ENCODE data around the gene SNX21. TPM values are rescaled to one million over a fixed set of nuclear protein-coding genes. Genes with fewer than 3 reads are reported as not detected.
A peak's percentile ranks its signal among the peaks of the same experiment; 100 is the strongest.

Gene SNX21
- total RNA-seq, 1 donor from 2014 or later: 0.49 TPM

GRCh38 chr20:45818239-45818638, 15.4 kb upstream of the SNX21 start:
- no peaks in the 10 kb centered on the region for H3K9me3 Mint-ChIP-seq
- peaks cover 11% of the 10 kb centered on the region for H3K27me3 Mint-ChIP-seq
- H3K4me3 Mint-ChIP-seq: no peak overlapping the region
- DNase-seq: no peak
- no peak for ATAC-seq (ENCODE audit: low read depth)
- no peak overlapping the region for H3K27ac Mint-ChIP-seq
- POLR2A ChIA-PET: no interaction called here
- intact Hi-C loops (cut with micrococcal nuclease): no loop called here
- H3K4me1 Mint-ChIP-seq: peaks cover 16% of the 10 kb centered on the region
- no peak for TF ChIP-seq CTCF (IDR thresholded peaks at IDR 0.05)
- CTCF ChIA-PET: no interaction called here
- no peaks in the 10 kb centered on the region for H3K36me3 Mint-ChIP-seq (ENCODE audit: low read depth)

GRCh38 chr20:45819466-45819865, 14.1 kb upstream of the SNX21 start:
- no peak overlapping the region for H3K27ac Mint-ChIP-seq

GRCh38 chr20:45821947-45822346, 11.7 kb upstream of the SNX21 start:
- H3K9me3 Mint-ChIP-seq: no peaks in the 10 kb centered on the region
- ATAC-seq (ENCODE audit: low read depth): no peak
- CTCF ChIA-PET: no interaction called here

More at GRCh38 chr20:45819466-45819865, 14.1 kb upstream of the SNX21 start:
- Mint-ChIP-seq H3K4me1 (peaks cover 24% of the 10 kb centered on the region), H3K4me3 (no peak overlapping the region), H3K27me3 (peaks cover 18% of the 10 kb centered on the region), H3K36me3 (ENCODE audit: low read depth) (no peaks in the 10 kb centered on the region), H3K9me3 (no peaks in the 10 kb centered on the region)
- intact Hi-C loops (cut with micrococcal nuclease): no loop called here
- DNase-seq: no peak
- ATAC-seq (ENCODE audit: low read depth): no peak
- no peak for TF ChIP-seq CTCF (IDR thresholded peaks at IDR 0.05)
- ChIA-PET POLR2A (interaction anchor here (0.6 to 0.7 kb wide), 4 partner anchors 18 to 143 kb away, joined by 3 to 7 read pairs (median 5); no protein-coding TSS in a partner anchor), CTCF (no interaction called here)

GRCh38 chr20:45822857-45823256, 10.7 kb upstream of the SNX21 start:
- no peaks in the 10 kb centered on the region for H3K36me3 Mint-ChIP-seq (ENCODE audit: low read depth)
- H3K27ac Mint-ChIP-seq: no peak overlapping the region
- no peak for TF ChIP-seq CTCF (IDR thresholded peaks at IDR 0.05)
- no peak overlapping the region for H3K4me3 Mint-ChIP-seq
- H3K27me3 Mint-ChIP-seq: peaks cover 18% of the 10 kb centered on the region
- intact Hi-C loops (cut with micrococcal nuclease): loop anchor here (5.0 kb wide), 1 partner anchor 189 kb away; no protein-coding TSS in a partner anchor
- H3K4me1 Mint-ChIP-seq: peaks cover 26% of the 10 kb centered on the region
- POLR2A ChIA-PET: interaction anchor here (0.8 kb wide), 1 partner anchor 68 kb away, joined by 3 read pairs; the partner anchor contains the start of genes CTSA and NEURL2
- CTCF ChIA-PET: interaction anchor here (0.8 to 1.1 kb wide), 2 partner anchors 140 to 147 kb away, joined by 3 read pairs; no protein-coding TSS in a partner anchor
- no peak for DNase-seq
- H3K9me3 Mint-ChIP-seq: no peaks in the 10 kb centered on the region
- ATAC-seq (ENCODE audit: low read depth): no peak

More at GRCh38 chr20:45821947-45822346, 11.7 kb upstream of the SNX21 start:
- Mint-ChIP-seq H3K4me1 (peaks cover 26% of the 10 kb centered on the region), H3K4me3 (no peak overlapping the region), H3K36me3 (ENCODE audit: low read depth) (no peaks in the 10 kb centered on the region), H3K27ac (no peak overlapping the region), H3K27me3 (peaks cover 18% of the 10 kb centered on the region)
- POLR2A ChIA-PET: interaction anchor here (0.6 kb wide), 1 partner anchor 8 kb away, joined by 4 read pairs; no protein-coding TSS in a partner anchor
- no peak for DNase-seq
- no peak for TF ChIP-seq CTCF (IDR thresholded peaks at IDR 0.05)
- intact Hi-C loops (cut with micrococcal nuclease): loop anchor here (5.0 kb wide), 1 partner anchor 190 kb away; no protein-coding TSS in a partner anchor

GRCh38 chr20:45823949-45824835, 9.4 kb upstream of the SNX21 start:
- Mint-ChIP-seq H3K27me3 (peaks cover 18% of the 10 kb centered on the region), H3K36me3 (ENCODE audit: low read depth) (no peaks in the 10 kb centered on the region), H3K27ac (peak overlapping the region; percentile 60), H3K9me3 (no peaks in the 10 kb centered on the region), H3K4me1 (peaks cover 26% of the 10 kb centered on the region), H3K4me3 (peak overlapping the region; percentile 82)
- ATAC-seq (ENCODE audit: low read depth) (peak; percentile 85), DNase-seq (peak; percentile 48)
- ChIA-PET POLR2A (interaction anchor here (0.6 to 1.4 kb wide), 5 partner anchors 31 to 145 kb away, joined by 3 to 9 read pairs (median 3); partner anchors contain the start of genes ACOT8, PCIF1 and ZSWIM3), CTCF (interaction anchor here (0.8 to 2.3 kb wide), 9 partner anchors 15 to 163 kb away, joined by 3 to 11 read pairs (median 3); partner anchors contain the start of gene ZSWIM1)
- intact Hi-C loops (cut with micrococcal nuclease): loop anchor here (1.0 to 5.0 kb wide), 2 partner anchors 139 to 188 kb away; no protein-coding TSS in a partner anchor
- no peak for TF ChIP-seq CTCF (IDR thresholded peaks at IDR 0.05)
